H9 (cell line): Measurements from ENCODE around the gene KCNC2. TPM values are rescaled to one million over a fixed set of nuclear protein-coding genes. Genes with fewer than 3 reads are reported as not detected.

Experiments used
- DNase-seq: peaks from one replicate; pipeline ENCODE4 v3.0.0-alpha.2; 2017
- H2AFZ ChIP-seq: one replicate; pipeline ENCODE4 v1.6.1; 2013; ENCODE audit warnings: mild to moderate bottlenecking, low read length, control low read depth, moderate library complexity
- H2AK5ac ChIP-seq: 2 replicates; pipeline ENCODE4 v1.6.1; 2013; ENCODE audit warnings: low read length, control low read depth, mixed read lengths; ENCODE audit not compliant: insufficient read length
- H2BK120ac ChIP-seq: one replicate; pipeline ENCODE4 v1.6.1; 2013; ENCODE audit warnings: low read depth, mild to moderate bottlenecking, low read length, control low read depth, inconsistent platforms; ENCODE audit not compliant: poor library complexity, severe bottlenecking
- H2BK12ac ChIP-seq: 2 replicates; pipeline ENCODE4 v1.6.1; 2013; ENCODE audit warnings: low read length, control low read depth, mixed read lengths, low read depth; ENCODE audit not compliant: insufficient read length
- H2BK15ac ChIP-seq: 2 replicates; pipeline ENCODE4 v1.6.1; 2013; ENCODE audit warnings: low read depth, low read length, control low read depth
- H2BK20ac ChIP-seq: one replicate; pipeline ENCODE4 v1.6.1; 2013; ENCODE audit warnings: low read depth, mild to moderate bottlenecking, low read length, control low read depth, inconsistent platforms; ENCODE audit not compliant: poor library complexity, severe bottlenecking
- H2BK5ac ChIP-seq: 2 replicates; pipeline ENCODE4 v1.6.1; 2013; ENCODE audit warnings: low read length, control low read depth, mixed read lengths; ENCODE audit not compliant: insufficient read length
- H3K14ac ChIP-seq: 2 replicates; pipeline ENCODE4 v1.6.1; 2013; ENCODE audit warnings: low read length, control low read depth; ENCODE audit not compliant: insufficient read depth
- H3K18ac ChIP-seq: 2 replicates; pipeline ENCODE4 v1.6.1; 2013; ENCODE audit warnings: low read depth, mild to moderate bottlenecking, mixed read lengths, low read length, control low read depth; ENCODE audit not compliant: insufficient read length
- H3K23ac ChIP-seq: 2 replicates; pipeline ENCODE4 v1.6.1; 2013; ENCODE audit warnings: low read length, control low read depth, mixed read lengths, low read depth; ENCODE audit not compliant: insufficient read length
- H3K23me2 ChIP-seq: 2 replicates; pipeline ENCODE4 v1.6.1; 2013; ENCODE audit warnings: low read depth, mild to moderate bottlenecking, mixed read lengths, low read length, control low read depth; ENCODE audit not compliant: insufficient read length, poor library complexity, severe bottlenecking
- H3K27ac ChIP-seq: 2 replicates; pipeline ENCODE4 v1.5.1; 2013; ENCODE audit warnings: low read length, control low read depth, mixed read lengths, low read depth; ENCODE audit not compliant: insufficient read length
- H3K27me3 ChIP-seq: 2 replicates; pipeline ENCODE4 v1.6.1; 2013; ENCODE audit warnings: low read length, control low read depth, inconsistent platforms; ENCODE audit not compliant: insufficient read depth
- H3K4ac ChIP-seq: 2 replicates; pipeline ENCODE4 v1.6.1; 2013; ENCODE audit warnings: low read depth, mild to moderate bottlenecking, control low read depth, inconsistent platforms, low read length, moderate library complexity
- H3K4me1 ChIP-seq: 2 replicates; pipeline ENCODE4 v1.6.1; 2013; ENCODE audit warnings: low read length, control low read depth, inconsistent platforms; ENCODE audit not compliant: insufficient read depth
- H3K4me2 ChIP-seq: 2 replicates; pipeline ENCODE4 v1.6.1; 2013; ENCODE audit warnings: low read length, control low read depth, mixed read lengths; ENCODE audit not compliant: insufficient read length, insufficient read depth
- H3K56ac ChIP-seq: 2 replicates; pipeline ENCODE4 v1.6.1; 2013; ENCODE audit warnings: low read depth, mild to moderate bottlenecking, mixed read lengths, low read length, control low read depth; ENCODE audit not compliant: insufficient read length
- H3K79me1 ChIP-seq: 2 replicates; pipeline ENCODE4 v1.6.1; 2013; ENCODE audit warnings: low read depth, mild to moderate bottlenecking, moderate library complexity, low read length, control low read depth, inconsistent platforms; ENCODE audit not compliant: insufficient read depth, poor library complexity, severe bottlenecking
- H3K79me2 ChIP-seq: 2 replicates; pipeline ENCODE4 v1.6.1; 2013; ENCODE audit warnings: low read length, control low read depth, inconsistent platforms; ENCODE audit not compliant: insufficient read depth
- H3K9ac ChIP-seq: 2 replicates; pipeline ENCODE4 v1.6.1; 2013; ENCODE audit warnings: low read length, control low read depth, mixed read lengths; ENCODE audit not compliant: insufficient read length; ENCODE audit errors: extremely low read depth
- H3K9me3 ChIP-seq: one replicate; pipeline ENCODE4 v1.6.1; 2013; ENCODE audit warnings: low read depth, low read length, inconsistent platforms; ENCODE audit not compliant: control insufficient read depth
- H3T11ph ChIP-seq: one replicate; pipeline ENCODE4 v1.6.1; 2013; ENCODE audit warnings: mild to moderate bottlenecking, low read length, control low read depth, inconsistent platforms
- H4K20me1 ChIP-seq: one replicate; pipeline ENCODE4 v1.6.1; 2013; ENCODE audit not compliant: control insufficient read depth, insufficient read length, insufficient read depth
- H4K5ac ChIP-seq: 2 replicates; pipeline ENCODE4 v1.6.1; 2013; ENCODE audit warnings: low read depth, mild to moderate bottlenecking, mixed read lengths, low read length, control low read depth; ENCODE audit not compliant: insufficient read length
- H4K8ac ChIP-seq: replicated peaks from 2 replicates; pipeline ENCODE4 v1.6.1; 2013; ENCODE audit warnings: low read length, control low read depth, mixed read lengths, low read depth; ENCODE audit not compliant: insufficient read length
- H4K91ac ChIP-seq: 2 replicates; pipeline ENCODE4 v1.6.1; 2013; ENCODE audit warnings: low read depth, mild to moderate bottlenecking, moderate library complexity, mixed read lengths, low read length, control low read depth; ENCODE audit not compliant: insufficient read length
- H3K27ac Mint-ChIP-seq, 3 experiments: 2 replicates in 2 of 3; 3 replicates in 1 of 3; pipeline ENCODE4 v1.8.0; 2020 to 2021; ENCODE audit warnings: mixed read lengths in 3 of 3, mild to moderate bottlenecking in 1 of 3, moderate library complexity in 1 of 3
- H3K27me3 Mint-ChIP-seq: 2 replicates; pipeline ENCODE4 v1.8.0; 2021; ENCODE audit warnings: low read depth, mild to moderate bottlenecking, moderate library complexity, mixed read lengths
- H3K36me3 Mint-ChIP-seq, 3 experiments: 2 replicates in 2 of 3; 3 replicates in 1 of 3; pipeline ENCODE4 v1.8.0; 2020 to 2021; ENCODE audit warnings: low read depth in 3 of 3, mixed read lengths in 3 of 3; ENCODE audit not compliant: insufficient read depth in 1 of 3
- H3K4me1 Mint-ChIP-seq, 2 experiments: 2 replicates each; pipeline ENCODE4 v1.8.0; 2020; ENCODE audit warnings: mixed read lengths in 2 of 2
- H3K4me3 Mint-ChIP-seq, 2 experiments: 2 replicates in 1 of 2; 3 replicates in 1 of 2; pipeline ENCODE4 v1.8.0; 2020 to 2021; ENCODE audit warnings: mild to moderate bottlenecking in 2 of 2, mixed read lengths in 2 of 2, moderate library complexity in 1 of 2
- H3K9me3 Mint-ChIP-seq, 2 experiments: 2 replicates in 1 of 2; 3 replicates in 1 of 2; pipeline ENCODE4 v1.8.0; 2020; ENCODE audit warnings: mild to moderate bottlenecking in 2 of 2, mixed read lengths in 2 of 2, moderate library complexity in 1 of 2
- CTCF ChIP-seq: fragments of 200-600 bp; sonication (generic); conservative IDR thresholded peaks from 3 replicates; pipeline ENCODE4 v1.8.0; 2021; ENCODE audit warnings: antibody characterized with exemption, mild to moderate bottlenecking
- WGBS: extraction: QIAGEN DNeasy Blood & Tissue Kit; methylation state at CpG from one replicate; pipeline ENCODE4 v1.1.7; 2013; ENCODE audit warnings: missing lambda C conversion rate, low lambda C conversion rate, mixed read lengths; ENCODE audit not compliant: insufficient read length; ENCODE audit errors: extremely low coverage; 5-methylcytosine and 5-hydroxymethylcytosine counted together
- total RNA-seq: library from RNA; stranded (reverse); gene quantifications from 2 replicates; pipeline ENCODE4 v1.2.1, GENCODE V29; 2021

Gene KCNC2
- total RNA-seq, 1 experiment from 2014 or later: not detected

DNA sequence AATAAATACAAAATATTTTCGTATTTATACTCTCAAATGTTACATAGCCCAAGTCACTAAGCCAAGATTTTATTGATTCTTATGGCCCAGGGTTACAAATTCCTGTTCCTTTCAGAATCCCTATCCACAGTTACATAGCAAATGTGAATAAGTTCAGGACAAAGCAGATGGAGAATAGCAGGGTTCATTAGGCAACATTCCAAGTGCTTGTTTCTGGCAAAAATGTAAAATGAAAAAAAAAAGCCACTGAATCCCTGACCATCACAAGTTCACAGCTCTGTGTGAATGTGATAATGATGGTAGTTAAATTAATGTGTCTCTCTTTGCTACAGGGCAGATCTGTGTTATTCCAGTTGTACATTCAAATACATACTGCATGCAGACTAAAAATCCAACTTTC, 74.6 kb downstream of the KCNC2 start:
- Histone ChIP-seq H2AK5ac (no peak overlapping the region), H2BK15ac (no peak overlapping the region), H3K18ac (no peak overlapping the region), H3K79me1 (no peaks in the 10 kb centered on the region), H3K4me2 (no peak overlapping the region), H2BK120ac (no peak overlapping the region), H3K23me2 (no peaks in the 10 kb centered on the region), H4K8ac (no peak overlapping the region), H3K4me1 (no peaks in the 10 kb centered on the region), H2AFZ (no peak overlapping the region), H3K23ac (no peak overlapping the region), H3K56ac (no peak overlapping the region), H4K91ac (no peak overlapping the region), H3K79me2 (no peaks in the 10 kb centered on the region), H3K27ac (no peak overlapping the region), H3K14ac (no peak overlapping the region), H4K5ac (no peak overlapping the region), H4K20me1 (no peaks in the 10 kb centered on the region), H2BK12ac (no peak overlapping the region), H3K9ac (no peak overlapping the region), H2BK5ac (no peak overlapping the region), H3K4ac (no peak overlapping the region), H2BK20ac (no peak overlapping the region), H3T11ph (no peak overlapping the region), H3K9me3 (no peaks in the 10 kb centered on the region), H3K27me3 (no peaks in the 10 kb centered on the region)
- no peak overlapping the region for H3K4me3 Mint-ChIP-seq
- no peak for TF ChIP-seq CTCF
- DNase-seq: no peak
- no peaks in the 10 kb centered on the region; a peak in 1 of 4 replicates for H3K4me1 Mint-ChIP-seq
- H3K27ac Mint-ChIP-seq: no peak overlapping the region
- no peaks in the 10 kb centered on the region for H3K9me3 Mint-ChIP-seq
- no peaks in the 10 kb centered on the region for H3K36me3 Mint-ChIP-seq
- H3K27me3 Mint-ChIP-seq: no peaks in the 10 kb centered on the region
- 100% methylated on average over 1 of the region's 1 CpG for WGBS
